ENCODE results near the gene EPS8L3.

GRCh38 chr1:109749221-109749620 lies 14.5 kb downstream of the EPS8L3 start:
- TF ChIP-seq POLR2A (conservative IDR thresholded peaks at IDR 0.05) (no peak), ZNF740 (CRISPR knock-in tag; IDR thresholded peaks at IDR 0.05) (no peak), ZNF740 (tag; IDR thresholded peaks at IDR 0.05) (no peak)
